Panc1 (cell line): ENCODE results near the gene SHROOM2. TPM values are rescaled to one million over a fixed set of nuclear protein-coding genes. Genes with fewer than 3 reads are reported as not detected.

Experiments used
- ATAC-seq: fragments of 200-7000 bp; cut with Tn5 transposase; 2 replicates; pipeline ENCODE4 v1.9.1; 2020; ENCODE audit warnings: mild to moderate bottlenecking, moderate library complexity
- BruUV-seq: library from RNA; stranded (reverse); fragments of 400-500 nt; replicated peaks from 2 replicates; lab custom pipeline; 2021; lab: Mats Ljungman, UMichigan
- CTCF ChIA-PET: fragments of 300-600 bp; sonication (Branson Sonifier 250); formaldehyde crosslinking; loops from one replicate; lab custom pipeline; 2022; ENCODE audit warnings: antibody characterized with exemption; lab: Charles Lee
- POLR2A ChIA-PET: fragments of 300-600 bp; sonication (Branson Sonifier 250); formaldehyde crosslinking; loops from one replicate; lab custom pipeline; 2022; ENCODE audit warnings: antibody characterized with exemption; lab: Charles Lee
- DNase-seq: peaks from one replicate; pipeline ENCODE4 v3.0.0-alpha.2; 2010; ENCODE audit warnings: low read depth, low spot score
- H3K27ac ChIP-seq: 2 replicates; pipeline ENCODE4 v1.5.1; 2011; ENCODE audit warnings: mild to moderate bottlenecking, low read length, inconsistent platforms
- H3K27me3 ChIP-seq: fragments of 200-500 bp; sonication (Bioruptor generic); 2 replicates; pipeline ENCODE4 v1.6.0; 2014; ENCODE audit warnings: low read length, inconsistent platforms; ENCODE audit not compliant: control insufficient read depth, insufficient read depth
- H3K36me3 ChIP-seq: fragments of 200-500 bp; sonication (Bioruptor generic); 2 replicates; pipeline ENCODE4 v1.5.1; 2014; ENCODE audit warnings: inconsistent platforms, mild to moderate bottlenecking, low read length, moderate library complexity; ENCODE audit not compliant: control insufficient read depth, insufficient read depth
- H3K4me1 ChIP-seq: 2 replicates; pipeline ENCODE4 v1.5.1; 2011; ENCODE audit warnings: inconsistent platforms, mild to moderate bottlenecking, low read length, moderate library complexity; ENCODE audit not compliant: control insufficient read depth, insufficient read depth
- H3K4me3 ChIP-seq, 2 experiments: 2 replicates each; pipeline ENCODE4 v1.5.1; 2011 to 2012; ENCODE audit warnings: low read depth in 2 of 2, low read length in 2 of 2, mild to moderate bottlenecking in 2 of 2, inconsistent platforms in 1 of 2, moderate library complexity in 1 of 2
- H3K9me3 ChIP-seq: fragments of 200-500 bp; sonication (Bioruptor generic); 2 replicates; pipeline ENCODE4 v1.5.1; 2014; ENCODE audit warnings: low read depth, mild to moderate bottlenecking, inconsistent platforms, low read length, moderate library complexity; ENCODE audit not compliant: control insufficient read depth, insufficient read depth
- CTCF ChIP-seq: fragments of 450-650 bp; IDR thresholded peaks from 2 replicates; pipeline ENCODE4 v1.5.1; 2017; ENCODE audit warnings: mild to moderate bottlenecking
- POLR2AphosphoS5 ChIP-seq: IDR thresholded peaks from 2 replicates; pipeline ENCODE4 v1.6.1; 2012; ENCODE audit warnings: mild to moderate bottlenecking, low read depth, low read length, moderate library complexity
- SIN3A ChIP-seq: IDR thresholded peaks from 2 replicates; pipeline ENCODE4 v1.6.1; 2012; ENCODE audit warnings: low read depth, mild to moderate bottlenecking, low read length, moderate library complexity, borderline replicate concordance; ENCODE audit not compliant: insufficient read depth
- TCF7L2 ChIP-seq: IDR thresholded peaks from 2 replicates; pipeline ENCODE4 v1.6.1; 2011; ENCODE audit warnings: mild to moderate bottlenecking, low read depth, low read length, inconsistent platforms
- in situ Hi-C: cut with HindIII; loops from 2 replicates; pipeline ENCODE4 v1.10.0; 2016; ENCODE audit warnings: low sequenced_read_pairs, low pct_unique_long_range_greater_than_20kb
- intact Hi-C: fragments of 100-400 bp; cut with micrococcal nuclease; formaldehyde crosslinking; loops from one replicate; pipeline ENCODE4 v1.10.0; 2022; ENCODE audit not compliant: unreplicated experiment
- total RNA-seq: library from RNA; stranded (reverse); gene quantifications from one replicate; pipeline ENCODE4 v1.2.1, GENCODE V29; 2021; ENCODE audit not compliant: unreplicated experiment
- TF ChIP-seq, protein P1 (sequence below), 2 experiments: IDR thresholded peaks; 2 replicates each; pipeline ENCODE4 v1.6.1; 2011 to 2012; ENCODE audit warnings: low read depth in 2 of 2, control low read depth in 1 of 2, low read length in 1 of 2, mild to moderate bottlenecking in 1 of 2, moderate library complexity in 1 of 2; ENCODE audit not compliant: insufficient read depth in 1 of 2

SHROOM2 gene
- total RNA-seq, 1 experiment from 2014 or later, result 0.72 TPM

DNA sequence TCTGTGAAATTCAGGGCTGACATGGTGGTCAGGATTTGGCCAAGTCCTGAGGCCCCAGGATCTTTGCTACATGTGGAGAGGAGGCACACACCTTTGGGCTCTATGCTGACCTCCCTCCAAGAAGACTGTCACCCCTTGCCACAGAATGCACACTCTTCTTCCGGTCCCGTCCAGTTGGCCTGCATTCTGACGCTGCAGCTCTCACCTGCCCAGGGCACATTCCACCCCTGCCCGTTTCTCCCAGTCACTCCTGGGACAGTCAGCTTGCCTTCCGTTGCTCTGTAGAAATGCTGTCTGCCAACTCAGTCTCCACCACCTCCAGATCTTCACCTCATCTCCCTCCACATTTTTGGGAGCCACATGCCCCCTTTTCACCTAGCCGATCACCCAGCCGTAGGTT, 76.7 kb downstream of the SHROOM2 start:
- BruUV-seq, result no TSS peak
- no peak for ATAC-seq
- DNase-seq, result no peak
- Histone ChIP-seq H3K36me3 (no peaks in the 10 kb centered on the region), H3K27me3 (no peaks in the 10 kb centered on the region), H3K9me3 (no peaks in the 10 kb centered on the region), H3K27ac (no peak overlapping the region), H3K4me1 (no peaks in the 10 kb centered on the region), H3K4me3 (no peak overlapping the region)
- ChIA-PET POLR2A (no interaction called here), CTCF (no interaction called here)
- in situ Hi-C loops, result no loop called here
- intact Hi-C loops, result no loop called here
- TF ChIP-seq POLR2AphosphoS5 (no peak), CTCF (no peak)
- TF ChIP-seq, protein P1, sequence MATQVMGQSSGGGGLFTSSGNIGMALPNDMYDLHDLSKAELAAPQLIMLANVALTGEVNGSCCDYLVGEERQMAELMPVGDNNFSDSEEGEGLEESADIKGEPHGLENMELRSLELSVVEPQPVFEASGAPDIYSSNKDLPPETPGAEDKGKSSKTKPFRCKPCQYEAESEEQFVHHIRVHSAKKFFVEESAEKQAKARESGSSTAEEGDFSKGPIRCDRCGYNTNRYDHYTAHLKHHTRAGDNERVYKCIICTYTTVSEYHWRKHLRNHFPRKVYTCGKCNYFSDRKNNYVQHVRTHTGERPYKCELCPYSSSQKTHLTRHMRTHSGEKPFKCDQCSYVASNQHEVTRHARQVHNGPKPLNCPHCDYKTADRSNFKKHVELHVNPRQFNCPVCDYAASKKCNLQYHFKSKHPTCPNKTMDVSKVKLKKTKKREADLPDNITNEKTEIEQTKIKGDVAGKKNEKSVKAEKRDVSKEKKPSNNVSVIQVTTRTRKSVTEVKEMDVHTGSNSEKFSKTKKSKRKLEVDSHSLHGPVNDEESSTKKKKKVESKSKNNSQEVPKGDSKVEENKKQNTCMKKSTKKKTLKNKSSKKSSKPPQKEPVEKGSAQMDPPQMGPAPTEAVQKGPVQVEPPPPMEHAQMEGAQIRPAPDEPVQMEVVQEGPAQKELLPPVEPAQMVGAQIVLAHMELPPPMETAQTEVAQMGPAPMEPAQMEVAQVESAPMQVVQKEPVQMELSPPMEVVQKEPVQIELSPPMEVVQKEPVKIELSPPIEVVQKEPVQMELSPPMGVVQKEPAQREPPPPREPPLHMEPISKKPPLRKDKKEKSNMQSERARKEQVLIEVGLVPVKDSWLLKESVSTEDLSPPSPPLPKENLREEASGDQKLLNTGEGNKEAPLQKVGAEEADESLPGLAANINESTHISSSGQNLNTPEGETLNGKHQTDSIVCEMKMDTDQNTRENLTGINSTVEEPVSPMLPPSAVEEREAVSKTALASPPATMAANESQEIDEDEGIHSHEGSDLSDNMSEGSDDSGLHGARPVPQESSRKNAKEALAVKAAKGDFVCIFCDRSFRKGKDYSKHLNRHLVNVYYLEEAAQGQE (IDR thresholded peaks at IDR 0.05; ENCODE audit: insufficient read depth in 1 of 2, low read depth in 2 of 2, low read length in 1 of 2), result no peak

DNA sequence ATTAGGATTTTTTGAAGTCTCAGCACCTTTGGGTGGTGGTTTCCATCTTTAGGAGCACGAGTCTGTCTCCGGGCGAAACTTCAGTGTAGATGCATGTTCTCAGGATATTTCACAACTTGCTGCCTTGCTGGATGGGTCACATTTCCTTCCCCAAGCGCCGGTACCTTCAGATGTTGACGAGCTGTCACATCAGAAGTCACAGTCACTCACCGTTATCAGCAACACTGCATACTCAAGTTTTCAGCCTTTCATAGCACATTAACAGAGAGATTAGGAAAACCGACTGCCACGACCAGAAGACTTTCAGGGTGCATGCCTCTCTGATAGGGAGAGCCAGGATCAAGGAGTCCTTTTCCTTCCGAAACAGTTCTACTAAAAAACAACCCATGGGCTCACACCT, 77.8 kb downstream of the SHROOM2 start:
- no peaks in the 10 kb centered on the region for H3K27me3 ChIP-seq
- DNase-seq (no peak), ATAC-seq (no peak)
- H3K4me3 ChIP-seq, result no peak overlapping the region
- in situ Hi-C loops (no loop called here), intact Hi-C loops (no loop called here)
- CTCF ChIA-PET, result no interaction called here
- no peak for TF ChIP-seq CTCF
- TF ChIP-seq, protein P1 (IDR thresholded peaks at IDR 0.05; ENCODE audit: insufficient read depth in 1 of 2, low read depth in 2 of 2, low read length in 1 of 2), result no peak
- TF ChIP-seq TCF7L2, result no peak
- no peak for TF ChIP-seq POLR2AphosphoS5
- no peak for TF ChIP-seq SIN3A
- POLR2A ChIA-PET, result no interaction called here
- no peak overlapping the region for H3K27ac ChIP-seq
- H3K36me3 ChIP-seq, result no peaks in the 10 kb centered on the region
- no peaks in the 10 kb centered on the region for H3K9me3 ChIP-seq
- no peaks in the 10 kb centered on the region for H3K4me1 ChIP-seq
- no TSS peak for BruUV-seq
